ENCODE results near the gene ITSN2.

- TF ChIP-seq CTCF (optimal IDR thresholded peaks at IDR 0.05 in 1 of 3, IDR thresholded peaks at IDR 0.05 in 1 of 3, conservative IDR thresholded peaks at IDR 0.05 in 1 of 3; ENCODE audit: extremely low read depth in 1 of 3, insufficient read depth in 2 of 3, low read length in 3 of 3): no peak
- TF ChIP-seq EZH2 (IDR thresholded peaks at IDR 0.05; ENCODE audit: low read length): no peak
Observed at GRCh38 chr2:24403168-24403831, 43.0 kb upstream of the ITSN2 start.

Measured in keratinocyte (primary cell).